ENCODE data around the gene CYP3A7. TPM values are rescaled to one million over a fixed set of nuclear protein-coding genes. Genes with fewer than 3 reads are reported as not detected.
"Not testable (repeated sequence)": the region's sequence is repeated elsewhere in the genome, so short reads cannot be mapped to it uniquely, and the experiment has no call there.

CYP3A7 gene
- total and polyA plus RNA-seq, 2 donors from 2014 or later, result 0.69 TPM; not detected in 1

GRCh38 chr7:99699946-99700345, 35.0 kb downstream of the CYP3A7 start:
- Histone ChIP-seq H3K4me1 (ENCODE audit: control insufficient read depth in 2 of 3, insufficient read depth in 2 of 3, low read depth in 1 of 3, low read length in 3 of 3) (peaks cover 0 to 4% (median 0%) of the 10 kb centered on the region in 3 donors), H3K27ac (ENCODE audit: low read depth in 2 of 2, low read length in 2 of 2) (no peak overlapping the region), H3K9ac (ENCODE audit: low read length in 3 of 3) (no peak overlapping the region), H3K4me3 (ENCODE audit: low read length in 3 of 3) (no peak overlapping the region), H3K27me3 (ENCODE audit: control insufficient read depth, insufficient read depth, low read length) (no peaks in the 10 kb centered on the region), H3K9me3 (ENCODE audit: control insufficient read depth in 2 of 3, insufficient read depth in 1 of 3, low read length in 3 of 3) (peaks cover 0 to 5% (median 0%) of the 10 kb centered on the region in 3 donors), H3K36me3 (ENCODE audit: control insufficient read depth in 2 of 3, insufficient read depth in 3 of 3, low read length in 3 of 3) (no peaks in the 10 kb centered on the region)
- DNase-seq (no peak), FAIRE-seq (no peak)
- intact Hi-C loops (cut with DNase I), result no loop called here
- no peak for TF ChIP-seq CTCF (IDR thresholded peaks at IDR 0.05; ENCODE audit: borderline replicate concordance, extremely low read depth, insufficient read depth)

- not testable (repeated sequence) for H3K4me3 ChIP-seq (ENCODE audit: low read length in 3 of 3)
These were observed 35.9 kb downstream of the CYP3A7 start for GRCh38 chr7:99698867-99699730.

GRCh38 chr7:99694912-99695304, 40.1 kb downstream of the CYP3A7 start:
- Histone ChIP-seq H3K9me3 (ENCODE audit: control insufficient read depth in 2 of 3, insufficient read depth in 1 of 3, low read length in 3 of 3) (no peaks in the 10 kb centered on the region), H3K36me3 (ENCODE audit: control insufficient read depth in 2 of 3, insufficient read depth in 3 of 3, low read length in 3 of 3) (no peaks in the 10 kb centered on the region), H3K4me3 (ENCODE audit: low read length in 3 of 3) (no peak overlapping the region), H3K4me1 (ENCODE audit: control insufficient read depth in 2 of 3, insufficient read depth in 2 of 3, low read depth in 1 of 3, low read length in 3 of 3) (peaks cover 0 to 17% (median 6%) of the 10 kb centered on the region in 3 donors), H3K27ac (ENCODE audit: low read depth in 2 of 2, low read length in 2 of 2) (no peak overlapping the region), H3K27me3 (ENCODE audit: control insufficient read depth, insufficient read depth, low read length) (no peaks in the 10 kb centered on the region), H3K9ac (ENCODE audit: low read length in 3 of 3) (no peak overlapping the region)
- FAIRE-seq (no peak), DNase-seq (no peak)
- no peak for TF ChIP-seq CTCF (IDR thresholded peaks at IDR 0.05; ENCODE audit: borderline replicate concordance, extremely low read depth, insufficient read depth)
- intact Hi-C loops (cut with DNase I), result no loop called here

More at GRCh38 chr7:99698867-99699730, 35.9 kb downstream of the CYP3A7 start:
- H3K4me1 ChIP-seq (ENCODE audit: control insufficient read depth in 2 of 3, insufficient read depth in 2 of 3, low read depth in 1 of 3, low read length in 3 of 3), result peaks cover 0 to 11% (median 0%) of the 10 kb centered on the region in 3 donors
- H3K27me3 ChIP-seq (ENCODE audit: control insufficient read depth, insufficient read depth, low read length); H3K9ac ChIP-seq (ENCODE audit: low read length in 3 of 3); H3K27ac ChIP-seq (ENCODE audit: low read depth in 2 of 2, low read length in 2 of 2); H3K9me3 ChIP-seq (ENCODE audit: control insufficient read depth in 2 of 3, insufficient read depth in 1 of 3, low read length in 3 of 3); H3K36me3 ChIP-seq (ENCODE audit: control insufficient read depth in 2 of 3, insufficient read depth in 3 of 3, low read length in 3 of 3); DNase-seq; intact Hi-C loops (cut with DNase I): not testable (repeated sequence)
- peak; percentile 6 for FAIRE-seq

- no peak for DNase-seq
- Histone ChIP-seq H3K4me3 (ENCODE audit: low read length in 3 of 3) (no peak overlapping the region), H3K27me3 (ENCODE audit: control insufficient read depth, insufficient read depth, low read length) (no peaks in the 10 kb centered on the region), H3K36me3 (ENCODE audit: control insufficient read depth in 2 of 3, insufficient read depth in 3 of 3, low read length in 3 of 3) (no peaks in the 10 kb centered on the region), H3K27ac (ENCODE audit: low read depth in 2 of 2, low read length in 2 of 2) (no peak overlapping the region), H3K9me3 (ENCODE audit: control insufficient read depth in 2 of 3, insufficient read depth in 1 of 3, low read length in 3 of 3) (no peaks in the 10 kb centered on the region), H3K4me1 (ENCODE audit: control insufficient read depth in 2 of 3, insufficient read depth in 2 of 3, low read depth in 1 of 3, low read length in 3 of 3) (peaks cover 0 to 17% (median 6%) of the 10 kb centered on the region in 3 donors), H3K9ac (ENCODE audit: low read length in 3 of 3) (no peak overlapping the region)
- TF ChIP-seq CTCF (IDR thresholded peaks at IDR 0.05; ENCODE audit: borderline replicate concordance, extremely low read depth, insufficient read depth), result no peak
- intact Hi-C loops (cut with DNase I), result no loop called here
- no peak for FAIRE-seq
These were observed 40.6 kb downstream of the CYP3A7 start for GRCh38 chr7:99694201-99694911.
